Activated T-helper 2 cell treated with anti-CD3 and anti-CD28 coated beads, Interferon-gamma antibody, Interleukin-2, Interleukin-4, amounts not matched to agents 10 μg/mL and 5 μg/mL and 100 μg/mL, durations not matched to agents 14 hours and 24 hours and 36 hours (primary cell): ENCODE measurements around the gene C16orf86. TPM values are rescaled to one million over a fixed set of nuclear protein-coding genes. Genes with fewer than 3 reads are reported as not detected.

Source experiments
- DNase-seq: peaks from one replicate; pipeline ENCODE4 v3.0.0; 2021; ENCODE audit warnings: low spot score
- H3K27ac Mint-ChIP-seq: one replicate; pipeline ENCODE4 v1.8.0; 2021; ENCODE audit warnings: mixed read lengths
- H3K27me3 Mint-ChIP-seq: one replicate; pipeline ENCODE4 v1.8.0; 2021; ENCODE audit warnings: low read depth, mixed read lengths
- H3K36me3 Mint-ChIP-seq: one replicate; pipeline ENCODE4 v1.8.0; 2021; ENCODE audit warnings: low read depth, mixed read lengths
- H3K4me1 Mint-ChIP-seq: one replicate; pipeline ENCODE4 v1.8.0; 2021; ENCODE audit warnings: low read depth, mixed read lengths
- H3K4me3 Mint-ChIP-seq: one replicate; pipeline ENCODE4 v1.8.0; 2021; ENCODE audit warnings: low read depth, mild to moderate bottlenecking, moderate library complexity, mixed read lengths
- H3K9me3 Mint-ChIP-seq: one replicate; pipeline ENCODE4 v1.8.0; 2021; ENCODE audit warnings: mixed read lengths
- intact Hi-C: fragments of 100-400 bp; cut with micrococcal nuclease; formaldehyde crosslinking; loops from one replicate; pipeline ENCODE4 v1.15.1; 2023
- total RNA-seq: library from RNA; stranded (reverse); gene quantifications from 2 replicates; pipeline ENCODE4 v1.2.3, GENCODE V29; 2022

C16orf86 gene
- total RNA-seq, 1 donor from 2014 or later, result 1.4 TPM

- Mint-ChIP-seq H3K4me1 (peaks cover 7% of the 10 kb centered on the region), H3K27ac (no peak overlapping the region), H3K9me3 (no peaks in the 10 kb centered on the region), H3K36me3 (peaks cover 51% of the 10 kb centered on the region), H3K4me3 (peak overlapping the region; percentile 13), H3K27me3 (no peaks in the 10 kb centered on the region)
- intact Hi-C loops, result no loop called here
- no peak for DNase-seq
Observed at GRCh38 chr16:67648088-67648763, 18.4 kb upstream of the C16orf86 start.

GRCh38 chr16:67648764-67649407, 17.7 kb upstream of the C16orf86 start:
- Mint-ChIP-seq H3K4me3 (no peak overlapping the region), H3K9me3 (no peaks in the 10 kb centered on the region), H3K27ac (no peak overlapping the region), H3K36me3 (peaks cover 54% of the 10 kb centered on the region), H3K27me3 (no peaks in the 10 kb centered on the region), H3K4me1 (peaks cover 7% of the 10 kb centered on the region)
- intact Hi-C loops, result no loop called here
- no peak for DNase-seq

GRCh38 chr16:67649494-67649931, 17.1 kb upstream of the C16orf86 start:
- Mint-ChIP-seq H3K9me3 (no peaks in the 10 kb centered on the region), H3K36me3 (peaks cover 57% of the 10 kb centered on the region), H3K27me3 (no peaks in the 10 kb centered on the region), H3K4me3 (no peak overlapping the region), H3K4me1 (peaks cover 6% of the 10 kb centered on the region), H3K27ac (no peak overlapping the region)
- DNase-seq, result no peak
- intact Hi-C loops, result no loop called here

GRCh38 chr16:67650023-67650422, 16.6 kb upstream of the C16orf86 start:
- Mint-ChIP-seq H3K27me3 (no peaks in the 10 kb centered on the region), H3K36me3 (peaks cover 61% of the 10 kb centered on the region), H3K4me3 (no peak overlapping the region), H3K4me1 (peaks cover 4% of the 10 kb centered on the region), H3K9me3 (no peaks in the 10 kb centered on the region), H3K27ac (no peak overlapping the region)
- no peak for DNase-seq
- intact Hi-C loops, result no loop called here

GRCh38 chr16:67651039-67651438, 15.6 kb upstream of the C16orf86 start:
- Mint-ChIP-seq H3K4me3 (no peak overlapping the region), H3K36me3 (peaks cover 65% of the 10 kb centered on the region), H3K4me1 (peaks cover 4% of the 10 kb centered on the region), H3K27ac (no peak overlapping the region), H3K27me3 (no peaks in the 10 kb centered on the region), H3K9me3 (no peaks in the 10 kb centered on the region)
- intact Hi-C loops, result no loop called here
- DNase-seq, result no peak

GRCh38 chr16:67651847-67652246, 14.8 kb upstream of the C16orf86 start:
- Mint-ChIP-seq H3K27me3 (no peaks in the 10 kb centered on the region), H3K27ac (no peak overlapping the region), H3K9me3 (no peaks in the 10 kb centered on the region), H3K4me3 (no peak overlapping the region), H3K36me3 (peaks cover 65% of the 10 kb centered on the region), H3K4me1 (peaks cover 1% of the 10 kb centered on the region)
- DNase-seq, result no peak
- intact Hi-C loops, result no loop called here

GRCh38 chr16:67652578-67653127, 14.0 kb upstream of the C16orf86 start:
- Mint-ChIP-seq H3K27ac (no peak overlapping the region), H3K27me3 (no peaks in the 10 kb centered on the region), H3K4me1 (peaks cover 1% of the 10 kb centered on the region), H3K9me3 (no peaks in the 10 kb centered on the region), H3K4me3 (no peak overlapping the region), H3K36me3 (peaks cover 66% of the 10 kb centered on the region)
- intact Hi-C loops, result no loop called here
- DNase-seq, result no peak

- Mint-ChIP-seq H3K27me3 (no peaks in the 10 kb centered on the region), H3K9me3 (no peaks in the 10 kb centered on the region), H3K4me3 (no peak overlapping the region), H3K36me3 (peaks cover 70% of the 10 kb centered on the region), H3K27ac (no peak overlapping the region), H3K4me1 (peaks cover 3% of the 10 kb centered on the region)
- intact Hi-C loops, result no loop called here
- DNase-seq, result no peak
Observed at GRCh38 chr16:67653128-67653788, 13.4 kb upstream of the C16orf86 start.

- Mint-ChIP-seq H3K36me3 (peaks cover 69% of the 10 kb centered on the region), H3K27me3 (no peaks in the 10 kb centered on the region), H3K4me3 (no peak overlapping the region), H3K27ac (no peak overlapping the region), H3K4me1 (peaks cover 6% of the 10 kb centered on the region), H3K9me3 (no peaks in the 10 kb centered on the region)
- intact Hi-C loops, result no loop called here
- no peak for DNase-seq
Observed at GRCh38 chr16:67653789-67654402, 12.7 kb upstream of the C16orf86 start.

GRCh38 chr16:67654403-67654911, 12.2 kb upstream of the C16orf86 start:
- H3K36me3 Mint-ChIP-seq, result peaks cover 69% of the 10 kb centered on the region

GRCh38 chr16:67655363-67655762, 11.3 kb upstream of the C16orf86 start:
- peaks cover 9% of the 10 kb centered on the region for H3K4me1 Mint-ChIP-seq
- H3K36me3 Mint-ChIP-seq, result peaks cover 64% of the 10 kb centered on the region
- H3K27me3 Mint-ChIP-seq, result no peaks in the 10 kb centered on the region
- H3K27ac Mint-ChIP-seq, result no peak overlapping the region
- intact Hi-C loops, result no loop called here
- no peak overlapping the region for H3K4me3 Mint-ChIP-seq
- no peak for DNase-seq
- no peaks in the 10 kb centered on the region for H3K9me3 Mint-ChIP-seq

More at GRCh38 chr16:67654403-67654911, 12.2 kb upstream of the C16orf86 start:
- Mint-ChIP-seq H3K4me3 (no peak overlapping the region), H3K27me3 (no peaks in the 10 kb centered on the region), H3K4me1 (peaks cover 9% of the 10 kb centered on the region), H3K9me3 (no peaks in the 10 kb centered on the region), H3K27ac (no peak overlapping the region)
- no peak for DNase-seq
- intact Hi-C loops, result no loop called here

- peak overlapping the region; percentile 33 for H3K4me3 Mint-ChIP-seq
- H3K27ac Mint-ChIP-seq, result no peak overlapping the region
- no peaks in the 10 kb centered on the region for H3K9me3 Mint-ChIP-seq
- intact Hi-C loops, result no loop called here
- peaks cover 55% of the 10 kb centered on the region for H3K36me3 Mint-ChIP-seq
- DNase-seq, result no peak
- H3K4me1 Mint-ChIP-seq, result peaks cover 12% of the 10 kb centered on the region
- H3K27me3 Mint-ChIP-seq, result no peaks in the 10 kb centered on the region
Observed at GRCh38 chr16:67656344-67657016, 10.1 kb upstream of the C16orf86 start.
